Large intestine (tissue), 3 donors: ENCODE data around the gene GABRD. TPM values are rescaled to one million over a fixed set of nuclear protein-coding genes. Genes with fewer than 3 reads are reported as not detected.

Experiments
- DNase-seq, 2 donors: peaks; one replicate each; pipeline versions ENCODE4 v3.0.0 to v3.0.0-alpha.2; 2013
- H3K27ac ChIP-seq: one replicate; pipeline ENCODE4 v1.5.1; 2013; ENCODE audit warnings: low read length
- H3K27me3 ChIP-seq: 2 replicates; pipeline ENCODE4 v1.6.1; 2013; ENCODE audit warnings: low read length; ENCODE audit not compliant: control insufficient read depth, insufficient read depth
- H3K36me3 ChIP-seq: 2 replicates; pipeline ENCODE4 v1.6.1; 2013; ENCODE audit warnings: low read length; ENCODE audit not compliant: control insufficient read depth, insufficient read depth
- H3K4me1 ChIP-seq: one replicate; pipeline ENCODE4 v1.6.1; 2013; ENCODE audit warnings: low read length; ENCODE audit not compliant: control insufficient read depth, insufficient read depth
- H3K4me3 ChIP-seq: one replicate; pipeline ENCODE4 v1.5.1; 2013; ENCODE audit warnings: low read length
- H3K9me3 ChIP-seq: one replicate; pipeline ENCODE4 v1.6.1; 2013; ENCODE audit warnings: mild to moderate bottlenecking, low read depth, low read length, moderate library complexity; ENCODE audit not compliant: control insufficient read depth
- WGBS: methylation state at CpG from one replicate; pipeline ENCODE4 v1.1.5; 2013; ENCODE audit warnings: low lambda C conversion rate; ENCODE audit not compliant: insufficient coverage; 5-methylcytosine and 5-hydroxymethylcytosine counted together
- polyA plus RNA-seq: library from polyadenylated mRNA; unstranded; fragments of 120-200 nt; gene quantifications from one replicate; pipeline ENCODE4 v1.2.1, GENCODE V29; 2013

Gene GABRD
- polyA plus RNA-seq, 1 donor, result 0.54 TPM

DNA sequence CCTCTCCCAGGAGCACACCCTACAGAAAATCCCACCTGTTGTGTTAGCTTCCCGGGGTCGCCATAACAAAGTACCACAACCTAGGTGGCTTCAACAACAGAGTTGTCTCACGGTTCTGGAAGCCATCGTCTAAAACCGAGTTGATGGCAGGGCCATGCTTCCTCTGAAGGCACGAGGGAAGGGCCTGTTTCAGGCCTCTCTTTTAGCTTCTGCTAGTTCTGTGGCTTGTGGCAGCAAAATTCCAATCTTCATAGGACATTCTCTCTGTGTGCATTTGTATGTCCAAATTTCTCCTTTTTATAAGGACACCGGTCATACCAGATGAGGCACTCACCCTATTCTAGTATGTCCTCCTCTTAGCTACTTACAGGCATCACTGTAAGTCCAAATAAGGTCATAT lies 18.7 kb upstream of the GABRD start:
- WGBS, result no CpG with 5 or more reads among the region's 7 CpGs
- peaks cover 25% of the 10 kb centered on the region for H3K27me3 ChIP-seq

DNA sequence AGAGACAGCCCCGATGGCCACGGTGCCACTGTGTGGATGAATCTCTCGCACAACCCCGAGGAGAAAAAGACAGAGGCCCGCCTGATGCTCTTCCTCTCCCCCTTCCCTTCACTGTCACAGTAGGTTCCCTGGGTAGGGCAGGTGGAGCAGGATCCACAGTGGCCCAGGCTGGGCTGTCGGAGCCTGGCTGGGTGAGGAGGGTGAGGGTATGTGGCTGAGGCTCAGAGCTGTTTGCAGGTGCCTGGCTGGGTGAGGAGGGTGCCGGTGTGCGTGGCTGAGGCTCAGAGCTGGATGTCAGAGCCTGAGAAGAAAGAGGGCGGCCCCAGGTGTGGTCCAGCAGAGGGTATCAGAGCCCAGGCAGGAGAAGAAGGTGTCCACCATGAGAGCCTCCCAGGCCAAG lies 18.3 kb upstream of the GABRD start:
- H3K27me3 ChIP-seq, result peaks cover 26% of the 10 kb centered on the region
- peaks cover 3% of the 10 kb centered on the region for H3K9me3 ChIP-seq
- H3K36me3 ChIP-seq, result no peaks in the 10 kb centered on the region
- no CpG with 5 or more reads among the region's 9 CpGs for WGBS
- H3K27ac ChIP-seq, result no peak overlapping the region
- H3K4me1 ChIP-seq, result peaks cover 3% of the 10 kb centered on the region
- no peak for DNase-seq
- no peak overlapping the region for H3K4me3 ChIP-seq

More for the DNA sequence above, 18.7 kb upstream of the GABRD start:
- Histone ChIP-seq H3K27ac (no peak overlapping the region), H3K9me3 (peaks cover 3% of the 10 kb centered on the region), H3K4me3 (no peak overlapping the region), H3K36me3 (no peaks in the 10 kb centered on the region), H3K4me1 (peaks cover 3% of the 10 kb centered on the region)
- DNase-seq, result no peak

DNA sequence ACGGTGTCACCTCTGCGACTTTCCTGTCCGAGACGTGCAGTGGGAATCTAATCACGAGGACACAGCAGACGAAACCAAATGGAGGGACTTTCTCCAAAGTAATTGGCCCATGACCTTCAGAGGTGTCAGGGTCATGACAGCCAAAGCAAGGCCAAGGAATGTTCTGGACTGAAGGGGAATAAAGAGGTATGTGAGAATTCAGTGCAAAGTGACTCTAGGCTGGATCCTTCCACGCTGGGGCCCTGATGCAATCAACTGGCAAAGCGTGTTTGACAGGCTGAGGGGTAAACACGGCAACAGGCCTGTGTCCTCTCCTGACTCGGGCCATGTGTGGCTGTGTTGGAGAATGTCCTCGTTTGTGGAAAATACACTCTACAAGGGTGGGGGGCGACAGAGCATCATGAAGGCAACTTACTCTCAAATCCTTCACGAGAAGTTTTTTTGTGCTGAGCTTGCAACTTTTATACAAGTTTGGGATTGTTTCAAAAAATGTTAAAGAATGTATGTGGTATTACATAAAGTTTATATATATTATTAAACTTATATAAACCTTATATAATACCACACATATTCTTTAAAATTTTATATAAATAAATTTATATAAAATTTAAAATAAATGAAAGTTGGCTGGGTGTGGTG lies 17.3 kb upstream of the GABRD start:
- no peak for DNase-seq
- Histone ChIP-seq H3K9me3 (peaks cover 3% of the 10 kb centered on the region), H3K4me1 (peaks cover 3% of the 10 kb centered on the region), H3K36me3 (no peaks in the 10 kb centered on the region), H3K27me3 (peaks cover 30% of the 10 kb centered on the region), H3K4me3 (no peak overlapping the region), H3K27ac (no peak overlapping the region)
- 100% methylated on average over 1 of the region's 13 CpGs for WGBS

DNA sequence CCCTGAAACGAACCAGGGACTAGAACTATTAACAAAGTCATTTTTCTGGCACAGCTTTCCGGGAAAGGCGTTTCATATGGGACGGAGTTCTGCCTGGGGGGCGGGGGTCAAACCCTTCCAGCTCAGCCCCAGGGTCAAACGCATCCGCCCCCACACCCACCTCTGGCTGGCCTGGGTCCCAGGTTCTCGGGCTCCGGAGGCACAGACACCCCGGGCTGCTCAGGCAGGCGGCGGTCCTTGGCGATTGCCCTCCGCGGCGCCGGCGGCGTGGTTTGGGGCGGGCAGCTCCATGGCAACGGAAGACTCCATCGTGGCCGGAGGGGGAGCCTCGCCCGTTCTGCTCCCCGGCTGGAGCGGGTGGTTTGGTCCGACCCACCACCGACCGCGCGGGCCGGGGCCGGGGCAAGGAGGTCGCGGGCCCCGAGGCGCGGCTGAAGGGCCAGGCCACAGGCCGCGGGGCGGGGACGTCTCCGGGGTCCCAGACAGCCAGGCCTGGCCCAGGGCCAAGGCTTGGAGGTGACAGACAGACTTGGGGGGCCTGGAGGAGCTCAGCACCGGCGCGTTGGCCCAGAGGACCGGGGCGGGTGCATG lies 15.5 kb upstream of the GABRD start, which contains the start of gene CFAP74:
CFAP74 (minus strand) TSS at position 246 of the 591 bp plus-strand sequence. CDS start 12,830 bp downstream, outside the sequence.
- no CpG with 5 or more reads among the region's 49 CpGs for WGBS
- H3K9me3 ChIP-seq, result peaks cover 3% of the 10 kb centered on the region
- no peak within 1 kb of the TSS for H3K4me3 ChIP-seq
- peaks cover 35% of the 10 kb centered on the region for H3K27me3 ChIP-seq
- H3K27ac ChIP-seq, result no peak within 1 kb of the TSS
- peaks cover 3% of the 10 kb centered on the region for H3K4me1 ChIP-seq
- no peaks in the 10 kb centered on the region for H3K36me3 ChIP-seq
- peak in 1 of 2 donors; percentile 46 for DNase-seq

DNA sequence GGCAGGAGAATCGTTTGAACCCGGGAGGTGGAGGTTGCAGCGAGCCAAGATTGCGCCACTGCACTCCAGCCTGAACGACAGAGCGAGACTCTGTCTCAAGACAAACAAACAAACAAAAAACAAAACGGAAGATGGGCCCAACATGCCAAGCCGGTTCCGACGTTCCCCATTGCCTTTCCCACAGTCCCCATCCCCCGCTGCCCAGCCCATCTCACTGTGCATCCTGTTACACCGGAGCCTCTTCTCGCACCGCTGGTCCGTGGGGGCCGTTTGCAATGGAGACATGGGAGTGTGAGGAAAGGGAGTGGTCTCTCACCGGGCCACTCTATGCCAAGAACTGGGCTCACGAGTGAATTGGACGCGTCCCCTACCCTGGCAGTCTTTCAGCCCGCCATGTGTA lies 14.3 kb upstream of the GABRD start:
- Histone ChIP-seq H3K27me3 (peaks cover 35% of the 10 kb centered on the region), H3K9me3 (peaks cover 3% of the 10 kb centered on the region), H3K27ac (no peak overlapping the region), H3K36me3 (no peaks in the 10 kb centered on the region), H3K4me1 (peaks cover 3% of the 10 kb centered on the region), H3K4me3 (no peak overlapping the region)
- WGBS, result 47% methylated on average over 3 of the region's 21 CpGs
- no peak for DNase-seq

DNA sequence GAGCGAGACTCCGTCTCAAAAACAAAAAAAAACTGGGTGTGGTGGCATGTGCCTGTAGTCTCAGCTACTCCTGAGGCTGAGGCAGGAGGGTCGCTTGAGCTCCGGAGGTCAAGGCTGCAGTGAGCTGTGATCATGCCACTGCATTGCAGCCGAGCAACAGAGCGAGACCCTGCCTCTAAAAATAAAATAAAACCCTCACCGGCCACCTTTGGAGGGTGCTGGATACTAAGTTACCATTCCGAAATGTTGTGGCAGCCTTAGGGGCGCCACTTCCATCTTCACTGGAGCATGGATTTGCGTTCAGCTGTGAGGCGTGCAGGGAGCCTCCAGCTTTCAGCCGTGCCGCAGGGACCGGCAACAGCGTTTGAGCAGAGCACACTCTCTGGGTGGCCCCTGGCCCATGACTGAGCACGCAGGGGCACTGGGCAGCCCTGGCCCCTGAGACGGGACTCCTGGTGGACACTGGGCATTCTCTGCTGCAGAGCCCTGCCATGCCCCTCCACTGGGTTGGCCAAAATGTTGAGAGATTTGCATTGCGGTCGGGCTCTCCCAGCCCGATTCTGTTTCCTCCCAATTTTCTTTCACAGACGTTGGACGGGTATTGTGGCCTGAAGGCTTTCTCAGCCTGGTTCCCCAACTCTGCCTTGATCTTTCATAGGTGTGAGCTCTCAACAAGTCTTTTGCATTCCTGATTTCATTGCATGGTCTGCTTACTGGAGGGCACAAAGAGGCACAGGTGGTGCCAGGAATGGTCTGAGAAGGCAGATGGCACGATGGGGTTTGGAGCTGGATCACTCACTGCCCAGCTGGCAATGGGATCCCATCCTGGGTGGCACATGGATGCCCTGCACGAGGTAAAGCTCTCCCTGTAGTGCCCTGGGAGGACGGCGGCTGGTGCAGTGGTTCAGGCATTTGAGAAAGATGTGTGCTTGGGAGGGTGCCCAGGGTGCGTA lies 9.8 kb upstream of the GABRD start:
- no peaks in the 10 kb centered on the region for H3K9me3 ChIP-seq
- H3K27ac ChIP-seq, result no peak overlapping the region
- no peak for DNase-seq
- H3K27me3 ChIP-seq, result peaks cover 36% of the 10 kb centered on the region
- 80% methylated on average over 1 of the region's 27 CpGs for WGBS
- no peaks in the 10 kb centered on the region for H3K36me3 ChIP-seq
- H3K4me3 ChIP-seq, result no peak overlapping the region
- H3K4me1 ChIP-seq, result no peaks in the 10 kb centered on the region

DNA sequence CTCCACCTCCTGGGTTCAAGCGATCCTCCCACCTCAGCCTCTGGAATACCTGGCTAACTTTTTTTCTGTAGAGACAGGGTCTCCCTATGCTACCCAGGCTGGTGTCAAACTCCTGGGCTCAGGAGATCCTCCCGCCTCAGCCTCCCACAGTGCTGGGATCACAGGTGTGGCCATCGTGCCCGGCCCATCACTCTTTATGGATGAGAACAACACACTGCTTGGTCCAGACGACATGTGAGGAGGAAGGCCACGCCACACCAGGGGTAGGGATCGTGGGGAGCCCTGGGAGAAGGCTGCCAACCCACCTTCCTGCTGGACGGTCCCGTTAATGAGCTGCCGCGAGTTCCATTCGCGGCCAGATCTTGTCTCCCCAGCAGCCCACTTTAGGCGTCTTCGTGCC lies 5.0 kb upstream of the GABRD start:
- Histone ChIP-seq H3K4me1 (no peaks in the 10 kb centered on the region), H3K27me3 (peaks cover 57% of the 10 kb centered on the region), H3K4me3 (no peak overlapping the region), H3K9me3 (peaks cover 3% of the 10 kb centered on the region), H3K27ac (no peak overlapping the region), H3K36me3 (no peaks in the 10 kb centered on the region)
- WGBS, result 67% methylated on average over 7 of the region's 15 CpGs
- DNase-seq, result no peak

DNA sequence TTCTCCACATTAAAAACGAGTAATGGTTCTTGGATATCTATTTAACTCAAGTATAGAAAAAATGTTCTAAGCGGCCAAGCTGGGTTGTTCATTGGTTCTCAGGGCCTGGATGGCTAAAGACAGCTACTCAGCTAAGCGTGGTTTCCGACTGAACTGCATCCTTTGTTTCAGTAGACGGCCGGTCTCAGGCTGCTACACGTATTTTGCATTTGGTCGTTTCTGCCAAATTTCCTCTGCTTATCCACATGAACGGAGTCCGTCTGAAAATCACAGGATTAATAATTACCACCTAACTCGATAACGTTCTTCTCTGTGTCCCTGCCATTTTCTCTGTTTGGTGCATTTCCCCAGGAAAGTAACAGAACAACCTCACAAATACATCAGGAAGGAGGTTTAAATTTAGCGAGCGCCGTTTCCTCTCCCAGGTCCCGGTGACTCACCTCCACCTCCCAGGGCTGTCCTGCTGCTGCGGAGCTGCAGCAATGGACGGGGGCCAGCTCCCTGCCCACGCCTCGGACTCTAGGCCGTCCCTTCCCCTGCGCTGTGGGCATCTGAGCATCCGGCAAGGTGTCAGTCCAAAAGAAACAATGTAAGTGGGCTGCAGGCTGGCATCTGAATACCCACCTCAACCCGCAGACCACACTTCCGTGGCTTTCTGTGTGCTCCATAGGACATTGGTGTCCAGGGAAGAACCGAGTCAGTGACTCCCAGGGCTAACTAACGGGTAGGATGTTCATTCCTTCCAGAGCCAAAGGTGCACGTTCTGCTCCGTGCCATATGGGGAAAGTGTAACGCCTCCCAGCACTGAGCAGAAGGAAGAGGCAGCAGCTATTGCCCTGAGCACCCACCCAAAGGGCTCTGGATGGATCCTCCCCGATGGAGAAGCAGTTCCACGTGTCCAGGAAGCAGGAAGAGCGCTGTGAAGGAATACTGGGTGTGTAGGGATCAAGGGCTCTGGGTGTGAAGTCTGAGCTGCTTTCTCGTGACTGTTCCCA lies 4.1 kb upstream of the GABRD start:
- peaks cover 61% of the 10 kb centered on the region for H3K27me3 ChIP-seq
- peaks cover 4% of the 10 kb centered on the region for H3K4me1 ChIP-seq
- H3K27ac ChIP-seq, result no peak overlapping the region
- peaks cover 7% of the 10 kb centered on the region for H3K9me3 ChIP-seq
- 55% methylated on average over 8 of the region's 34 CpGs for WGBS
- no peak overlapping the region for H3K4me3 ChIP-seq
- DNase-seq, result no peak
- H3K36me3 ChIP-seq, result no peaks in the 10 kb centered on the region

DNA sequence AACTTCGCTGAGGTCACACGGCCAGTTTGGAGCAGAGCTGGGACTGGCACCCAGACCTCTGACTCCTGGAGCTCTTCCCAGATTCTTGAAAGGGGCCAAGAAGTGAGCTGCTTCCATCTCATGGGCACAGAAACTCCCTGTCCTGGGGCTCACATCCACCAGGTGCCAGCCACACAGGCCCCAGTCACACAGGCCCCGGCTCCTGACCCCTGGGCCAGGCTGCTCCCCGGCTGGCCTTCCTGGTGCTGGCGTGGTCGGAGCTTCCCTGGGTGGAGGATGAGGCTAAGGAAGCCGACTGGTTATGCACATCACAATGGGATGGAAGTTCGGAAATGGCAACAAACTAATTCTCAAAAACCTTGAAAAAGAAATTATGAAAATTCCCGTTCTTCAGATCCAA lies 3.0 kb upstream of the GABRD start:
- Histone ChIP-seq H3K9me3 (peaks cover 8% of the 10 kb centered on the region), H3K27me3 (peaks cover 69% of the 10 kb centered on the region), H3K4me1 (peaks cover 4% of the 10 kb centered on the region), H3K4me3 (no peak overlapping the region), H3K36me3 (no peaks in the 10 kb centered on the region), H3K27ac (no peak overlapping the region)
- DNase-seq, result no peak
- 80% methylated on average over 1 of the region's 9 CpGs for WGBS
